NCI-H748 (cell line): ENCODE results near the gene SMCO4.
"Not testable (repeated sequence)": the region's sequence is repeated elsewhere in the genome, so short reads cannot be mapped to it uniquely, and the experiment has no call there.

ENCODE experiments used
- DNase-seq: peaks from one replicate; lab custom pipeline; 2025; ENCODE audit not compliant: unreplicated experiment; lab: John Stamatoyannopoulos, UW

The SMCO4 gene, protein sequence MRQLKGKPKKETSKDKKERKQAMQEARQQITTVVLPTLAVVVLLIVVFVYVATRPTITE

GRCh38 chr11:93543292-93543977 is at the start of gene SMCO4:
SMCO4 (minus strand) TSS chr11:93543391; CDS start chr11:93479189, 64,202 bp downstream.
- peak; percentile 83 for DNase-seq

GRCh38 chr11:93591247-93591898 is 48.2 kb upstream of the SMCO4 start:
- DNase-seq: no peak

GRCh38 chr11:93589347-93589746 is 46.2 kb upstream of the SMCO4 start:
- DNase-seq: peak; percentile 4

- no peak for DNase-seq
Observed at GRCh38 chr11:93587858-93588581, 44.8 kb upstream of the SMCO4 start.

GRCh38 chr11:93587425-93587824 is 44.2 kb upstream of the SMCO4 start:
- DNase-seq: peak; percentile 44

- no peak for DNase-seq
Observed at GRCh38 chr11:93585758-93586157, 42.6 kb upstream of the SMCO4 start.

- no peak for DNase-seq
Observed at GRCh38 chr11:93583490-93583889, 40.3 kb upstream of the SMCO4 start.

GRCh38 chr11:93579187-93579751 is 36.1 kb upstream of the SMCO4 start:
- DNase-seq: no peak

- no peak for DNase-seq
Observed at GRCh38 chr11:93577286-93577685, 34.1 kb upstream of the SMCO4 start.

DNA sequence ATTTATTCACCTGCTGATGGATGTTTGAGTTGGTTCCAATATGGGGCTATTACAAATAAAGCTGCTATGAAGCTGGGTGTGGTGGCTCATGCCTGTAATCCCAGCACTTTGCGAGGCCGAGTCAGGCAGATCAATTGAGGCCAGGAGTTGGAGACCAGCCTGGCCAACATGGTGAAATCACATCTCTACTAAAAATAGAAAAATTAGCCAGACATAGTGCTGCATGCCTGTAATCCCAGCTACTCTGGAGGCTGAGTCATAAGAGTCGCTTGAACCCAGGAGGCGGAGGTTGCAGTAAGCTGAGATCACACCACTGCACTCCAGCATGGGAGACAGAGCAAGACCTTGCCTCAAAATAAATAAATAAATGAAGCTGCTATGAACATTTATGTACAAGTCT is 33.7 kb upstream of the SMCO4 start:
- DNase-seq: not testable (repeated sequence)

GRCh38 chr11:93574638-93575220 is 31.5 kb upstream of the SMCO4 start:
- no peak for DNase-seq

- DNase-seq: no peak
Observed at GRCh38 chr11:93573184-93573583, 30.0 kb upstream of the SMCO4 start.

DNA sequence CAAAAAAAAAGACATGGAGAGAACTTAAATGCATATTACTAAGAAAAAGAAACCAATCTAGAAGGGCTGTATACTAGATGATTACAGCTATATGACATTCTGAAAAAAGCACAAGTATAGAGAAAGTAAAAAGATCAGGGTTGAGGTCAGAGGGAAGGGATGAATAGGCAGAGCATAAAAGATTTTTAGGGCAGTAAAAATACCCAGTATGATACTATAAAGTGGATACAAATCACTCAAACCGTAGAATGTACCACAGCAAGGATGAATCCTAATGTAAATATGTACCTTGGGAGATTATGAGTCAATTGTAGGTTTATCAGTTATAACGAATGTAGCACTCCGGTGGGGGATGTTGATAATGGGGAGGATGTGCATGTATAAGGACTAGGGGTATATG is 29.4 kb upstream of the SMCO4 start:
- no peak for DNase-seq

DNA sequence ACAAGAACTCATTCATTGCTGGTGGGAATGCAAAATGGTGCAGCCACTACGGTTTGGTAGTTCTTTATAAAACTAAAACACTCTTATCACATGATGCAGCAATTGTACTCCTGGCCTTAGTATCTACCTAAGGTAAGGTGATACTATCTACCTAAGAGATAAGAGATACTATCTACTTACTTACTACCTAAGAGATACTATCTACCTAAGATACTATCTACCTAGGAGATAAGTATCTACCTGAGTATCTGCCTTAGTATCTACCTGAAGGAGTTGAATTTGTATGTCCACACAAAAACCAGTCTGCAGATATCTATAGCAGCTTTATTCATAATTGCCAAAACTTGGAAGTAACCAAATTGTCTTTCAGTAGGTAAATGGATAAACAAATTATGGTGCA is 29.0 kb upstream of the SMCO4 start:
- DNase-seq: no peak

- DNase-seq: no peak
Observed at GRCh38 chr11:93571612-93572011, 28.4 kb upstream of the SMCO4 start.

DNA sequence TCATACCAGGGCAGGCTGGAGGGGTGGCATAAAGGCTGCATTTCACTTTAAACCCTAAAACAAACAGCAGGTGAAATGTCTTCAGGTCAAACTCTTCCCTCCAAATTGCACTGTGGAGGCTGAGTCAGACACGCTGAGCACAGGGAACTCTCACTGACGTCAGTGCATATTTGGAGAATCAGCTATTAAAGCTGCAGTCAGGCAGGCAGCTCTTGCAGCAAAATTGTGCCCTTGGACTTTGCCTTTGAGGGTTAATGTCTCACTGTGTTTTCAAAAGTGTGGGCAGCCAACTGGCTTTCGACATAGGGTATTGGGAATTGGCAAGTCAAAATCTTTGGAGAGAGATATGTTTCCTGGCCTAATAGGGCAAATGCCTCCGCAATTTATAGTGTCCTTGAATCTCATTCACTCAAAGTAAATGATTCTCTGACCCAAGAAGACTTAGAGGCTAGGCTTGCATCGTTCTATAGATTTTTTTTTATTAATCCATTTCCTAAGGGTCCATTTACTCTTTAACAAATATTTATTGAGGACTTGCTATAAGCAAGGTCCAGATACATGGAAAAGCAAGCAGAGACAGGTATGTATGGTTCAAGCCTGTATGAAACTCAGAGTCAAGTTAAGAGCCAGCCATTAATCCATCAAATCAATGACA is 27.7 kb upstream of the SMCO4 start:
- peak; percentile 5 for DNase-seq

DNA sequence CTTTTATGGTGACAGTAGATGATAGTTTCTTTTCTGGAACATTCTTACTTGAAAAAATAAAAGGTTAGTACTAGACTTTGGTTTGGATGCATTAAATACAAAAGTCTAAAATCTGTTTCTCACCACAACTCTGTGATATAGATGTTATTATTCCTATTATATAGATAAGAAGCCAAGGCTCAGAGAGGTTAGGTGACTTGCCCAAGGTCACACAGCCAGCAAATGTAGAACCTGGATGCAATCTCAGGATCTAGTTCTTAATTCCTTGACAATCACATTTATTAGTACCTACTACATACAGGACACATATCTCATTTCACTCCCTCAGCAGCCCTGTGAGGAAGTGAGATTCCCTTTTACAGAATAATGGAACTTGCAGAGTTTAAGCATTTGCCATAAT is 26.3 kb upstream of the SMCO4 start:
- DNase-seq: no peak

GRCh38 chr11:93568726-93569125 is 25.5 kb upstream of the SMCO4 start:
- DNase-seq: no peak

DNA sequence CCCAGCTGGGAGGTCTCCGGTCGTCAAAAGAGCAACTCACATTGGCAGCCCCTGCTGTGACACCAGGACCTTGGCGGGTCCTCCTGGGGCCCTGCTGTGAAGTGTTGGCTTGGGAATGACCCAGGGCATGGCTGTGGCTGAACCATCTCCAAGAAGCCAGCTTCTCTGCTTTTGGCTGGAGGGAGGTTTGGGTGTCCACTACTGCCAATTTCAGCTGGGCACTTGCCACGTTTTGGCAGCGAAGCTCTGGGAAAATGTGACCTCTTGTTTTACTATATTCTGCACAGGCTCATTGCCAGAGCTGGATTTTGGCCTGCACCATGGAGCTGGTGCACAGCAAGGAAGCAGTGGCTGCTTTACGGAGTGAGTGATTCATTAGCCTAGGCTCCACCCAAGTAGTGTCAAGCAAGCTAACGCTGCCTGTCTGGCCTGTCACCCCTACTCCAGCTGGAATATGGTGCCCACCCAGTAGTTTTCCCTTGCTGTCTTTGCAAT is 24.3 kb upstream of the SMCO4 start:
- DNase-seq: no peak

DNA sequence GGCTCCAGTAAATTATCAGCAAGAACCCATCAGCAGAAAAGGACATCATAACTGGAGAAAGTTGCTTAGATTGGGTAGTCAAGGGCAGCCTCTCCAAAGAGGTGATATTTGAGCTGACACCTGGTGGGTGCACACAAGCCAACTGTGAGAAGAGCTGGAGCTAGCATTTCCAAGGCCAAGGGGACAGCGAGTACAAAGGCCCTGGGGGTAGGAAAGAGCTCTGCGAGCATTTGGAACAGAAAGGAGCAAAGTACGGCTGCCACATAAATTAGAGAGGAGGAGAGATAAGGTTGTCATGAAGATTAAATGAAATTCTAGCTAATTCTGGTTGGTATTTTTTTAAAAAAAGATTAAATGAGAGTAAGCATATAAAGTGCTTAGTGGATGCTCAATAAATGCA is 21.7 kb upstream of the SMCO4 start:
- DNase-seq: no peak

- no peak for DNase-seq
Observed at GRCh38 chr11:93563857-93564256, 20.7 kb upstream of the SMCO4 start.
